GM12872 (cell line): Measurements from ENCODE around the gene SRP68.

Experiments used
- CTCF ChIP-seq: IDR thresholded peaks from 3 replicates; pipeline ENCODE4 v1.5.1; 2011; ENCODE audit warnings: low read depth, mild to moderate bottlenecking, low read length, moderate library complexity; ENCODE audit not compliant: insufficient read depth

Gene SRP68

GRCh38 chr17:76106703-76107102, 34.4 kb upstream of the SRP68 start:
- no peak for TF ChIP-seq CTCF

- no peak for TF ChIP-seq CTCF
These were observed 32.5 kb upstream of the SRP68 start for GRCh38 chr17:76104896-76105231.

- TF ChIP-seq CTCF = no peak
These were observed 32.0 kb upstream of the SRP68 start for GRCh38 chr17:76104140-76104895.

- no peak for TF ChIP-seq CTCF
These were observed 31.2 kb upstream of the SRP68 start, which contains the start of gene EXOC7 for GRCh38 chr17:76103274-76104139. TSS of gene EXOC7 (minus strand) at chr17:76103787. CDS start at chr17:76103692, 95 bp downstream.

- TF ChIP-seq CTCF = no peak
These were observed 30.6 kb upstream of the SRP68 start for GRCh38 chr17:76102944-76103273.

GRCh38 chr17:76097716-76098295, 25.5 kb upstream of the SRP68 start:
- no peak for TF ChIP-seq CTCF

- TF ChIP-seq CTCF = no peak
These were observed 23.6 kb upstream of the SRP68 start for GRCh38 chr17:76095943-76096342.
